D721Med (cell line): ENCODE measurements around the gene GRPEL2.

Experiments used
- DNase-seq: peaks from one replicate; pipeline ENCODE4 v3.0.0; 2011; ENCODE audit warnings: low spot score; ENCODE audit not compliant: insufficient read length
- FAIRE-seq: peaks from 2 replicates; lab custom pipeline; 2011; peaks lifted over from hg19 to GRCh38; lab: Jason Lieb, UNC
- CTCF ChIP-seq: IDR thresholded peaks from 2 replicates; pipeline ENCODE4 v1.5.1; 2012; ENCODE audit warnings: mild to moderate bottlenecking, control low read depth; ENCODE audit not compliant: insufficient read depth; ENCODE audit errors: missing control alignments

The GRPEL2 gene

DNA sequence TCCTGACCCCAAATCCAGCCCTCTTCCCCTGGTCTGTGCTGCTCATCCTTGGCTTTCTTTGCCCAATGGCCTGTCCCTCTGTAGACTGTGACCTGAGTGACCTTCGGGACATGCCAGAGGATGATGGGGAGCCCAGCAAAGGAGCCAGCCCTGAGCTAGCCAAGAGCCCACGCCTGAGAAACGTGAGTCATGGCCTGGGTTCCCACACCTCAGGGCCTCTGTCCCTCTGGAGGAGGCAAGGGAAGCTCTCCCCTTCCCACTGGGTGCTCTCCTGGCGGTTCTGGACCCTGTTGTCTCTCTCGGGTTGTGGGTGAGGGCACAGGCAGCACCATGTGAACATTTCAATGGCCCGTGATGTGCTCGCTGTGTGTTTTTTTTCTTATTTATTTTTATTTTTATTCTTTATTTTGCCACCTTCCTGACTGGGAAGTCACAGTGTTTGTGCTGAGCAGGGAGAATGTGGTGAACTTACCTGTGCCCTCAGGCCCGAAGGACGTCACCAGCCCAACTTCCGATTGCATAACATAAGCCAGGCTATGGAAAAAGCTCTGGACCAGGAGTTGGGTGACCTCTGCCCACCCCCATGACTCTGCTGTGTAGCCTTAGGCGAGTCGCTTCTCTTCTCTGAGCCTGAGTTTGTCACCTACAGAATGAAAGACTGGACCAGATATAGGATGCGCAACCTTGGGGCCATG lies 44.1 kb upstream of the GRPEL2 start:
- DNase-seq (no peak), FAIRE-seq (no peak)
- TF ChIP-seq CTCF = no peak

DNA sequence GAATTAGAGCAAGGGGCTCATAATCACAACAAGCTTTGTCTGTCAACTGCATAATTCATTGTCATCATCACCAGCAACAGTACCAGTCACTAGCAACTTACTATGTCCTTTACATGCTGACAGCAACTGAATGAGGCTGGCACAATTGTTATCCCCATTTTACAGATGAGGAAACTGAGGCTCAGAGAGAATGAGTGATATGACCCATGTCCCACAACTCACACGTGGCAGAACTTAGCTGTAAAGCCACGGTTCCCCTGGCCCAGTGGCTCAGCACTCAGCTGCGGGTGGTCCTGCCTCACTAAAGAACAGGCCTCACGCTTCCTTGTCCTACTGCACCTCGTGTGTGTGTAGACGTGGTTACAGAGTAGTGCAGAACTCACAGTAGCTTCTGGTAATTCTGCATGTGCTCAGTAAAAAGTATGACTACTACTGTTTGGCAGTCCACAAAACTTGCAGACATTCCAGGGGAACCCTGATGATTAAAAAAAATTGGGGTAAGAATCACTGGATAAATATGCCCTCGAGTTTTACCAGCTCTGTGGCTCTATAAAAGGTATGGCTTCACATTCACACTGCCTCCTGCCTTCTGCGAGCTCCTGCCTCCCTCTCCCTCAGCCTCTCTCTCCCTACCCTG lies 43.4 kb upstream of the GRPEL2 start:
- no peak for DNase-seq
- TF ChIP-seq CTCF = no peak
- no peak for FAIRE-seq

DNA sequence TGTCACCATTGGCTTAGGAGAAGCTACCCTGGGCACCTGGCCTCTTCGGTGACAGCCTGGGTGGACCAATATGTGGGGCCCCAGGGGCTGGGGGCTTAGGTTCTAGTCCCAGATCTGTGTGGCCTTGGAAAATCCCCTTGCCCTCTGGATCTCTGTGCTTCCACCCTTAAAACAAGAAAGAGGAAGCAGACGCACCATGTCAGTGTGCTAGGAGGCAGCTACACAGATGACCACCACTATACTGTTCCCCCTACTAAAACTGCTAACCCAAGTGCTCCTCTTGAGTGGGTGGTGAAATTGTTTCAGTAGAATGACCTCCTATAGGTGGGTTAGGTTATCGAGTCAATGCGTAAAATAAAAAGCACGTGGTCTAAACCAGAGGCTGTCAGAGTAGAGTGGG lies 42.7 kb upstream of the GRPEL2 start:
- no peak for DNase-seq
- TF ChIP-seq CTCF = no peak
- FAIRE-seq = no peak

DNA sequence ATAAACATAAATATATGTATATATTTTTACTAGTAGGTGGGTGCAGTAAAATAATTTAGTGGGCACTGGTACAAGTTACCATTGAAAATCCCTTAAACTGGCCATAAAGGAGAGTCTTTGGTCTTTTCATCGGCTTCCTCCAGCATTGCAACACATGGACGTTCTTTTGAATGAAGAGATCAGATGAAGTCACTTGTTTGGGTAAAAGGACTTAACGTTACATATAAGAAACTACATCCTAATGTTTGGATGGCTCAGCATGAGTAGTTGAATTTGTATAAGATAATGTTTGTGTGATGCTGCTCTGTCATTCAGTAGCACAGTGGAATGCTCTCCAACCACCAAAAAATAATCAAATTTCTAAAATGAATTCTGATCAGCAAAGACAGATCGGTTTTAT lies 42.1 kb upstream of the GRPEL2 start:
- FAIRE-seq = no peak
- no peak for DNase-seq

GRCh38 chr5:149304195-149305078 lies 40.9 kb upstream of the GRPEL2 start:
- no peak for TF ChIP-seq CTCF
- FAIRE-seq = no peak
- no peak for DNase-seq

More for the DNA sequence above, 42.1 kb upstream of the GRPEL2 start:
- TF ChIP-seq CTCF = no peak

GRCh38 chr5:149309354-149309753 lies 35.9 kb upstream of the GRPEL2 start:
- FAIRE-seq = no peak

More at GRCh38 chr5:149309354-149309753, 35.9 kb upstream of the GRPEL2 start:
- no peak for TF ChIP-seq CTCF
- no peak for DNase-seq
